Measurements from ENCODE around the gene GNPAT.

DNA sequence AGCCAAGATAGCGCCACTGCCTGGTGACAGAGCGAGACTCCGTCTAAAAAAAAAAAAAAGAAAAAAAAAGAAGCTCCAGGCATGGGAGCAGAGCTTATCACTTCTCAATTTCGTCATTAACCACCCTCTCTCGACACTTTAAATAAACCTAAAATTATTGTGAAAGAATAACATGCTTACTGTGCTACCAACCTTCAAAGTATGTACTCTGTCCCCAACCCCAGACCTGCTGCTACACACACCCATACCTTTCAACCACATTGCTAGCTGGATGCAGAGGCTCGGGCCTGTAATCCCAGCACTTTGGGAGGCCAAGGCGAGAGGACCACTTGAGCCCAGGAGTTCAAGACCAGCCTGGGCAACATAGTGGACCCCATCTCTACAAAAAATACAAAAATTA, 38.7 kb downstream of the GNPAT start:
- no peak for TF ChIP-seq RCOR1 (IDR thresholded peaks at IDR 0.05; ENCODE audit: insufficient replicate concordance, low read length)
- no peak for TF ChIP-seq MAZ (IDR thresholded peaks at IDR 0.05; ENCODE audit: borderline replicate concordance, low read depth, low read length)
- TF ChIP-seq POLR2A (IDR thresholded peaks at IDR 0.05; ENCODE audit: low read depth, low read length), result no peak
- TF ChIP-seq, protein P1, sequence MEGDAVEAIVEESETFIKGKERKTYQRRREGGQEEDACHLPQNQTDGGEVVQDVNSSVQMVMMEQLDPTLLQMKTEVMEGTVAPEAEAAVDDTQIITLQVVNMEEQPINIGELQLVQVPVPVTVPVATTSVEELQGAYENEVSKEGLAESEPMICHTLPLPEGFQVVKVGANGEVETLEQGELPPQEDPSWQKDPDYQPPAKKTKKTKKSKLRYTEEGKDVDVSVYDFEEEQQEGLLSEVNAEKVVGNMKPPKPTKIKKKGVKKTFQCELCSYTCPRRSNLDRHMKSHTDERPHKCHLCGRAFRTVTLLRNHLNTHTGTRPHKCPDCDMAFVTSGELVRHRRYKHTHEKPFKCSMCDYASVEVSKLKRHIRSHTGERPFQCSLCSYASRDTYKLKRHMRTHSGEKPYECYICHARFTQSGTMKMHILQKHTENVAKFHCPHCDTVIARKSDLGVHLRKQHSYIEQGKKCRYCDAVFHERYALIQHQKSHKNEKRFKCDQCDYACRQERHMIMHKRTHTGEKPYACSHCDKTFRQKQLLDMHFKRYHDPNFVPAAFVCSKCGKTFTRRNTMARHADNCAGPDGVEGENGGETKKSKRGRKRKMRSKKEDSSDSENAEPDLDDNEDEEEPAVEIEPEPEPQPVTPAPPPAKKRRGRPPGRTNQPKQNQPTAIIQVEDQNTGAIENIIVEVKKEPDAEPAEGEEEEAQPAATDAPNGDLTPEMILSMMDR (conservative IDR thresholded peaks at IDR 0.05; ENCODE audit: low read depth, low read length), result no peak
